GM18505 (cell line): ENCODE results near the gene GARS1.

ENCODE experiments used
- ATAC-seq: cut with Tn5 transposase; IDR thresholded peaks from one replicate; pipeline ENCODE4 v1.9.1; 2021; ENCODE audit not compliant: unreplicated experiment
- POLR2A ChIP-seq: IDR thresholded peaks from 4 replicates; pipeline ENCODE4 v1.6.1; 2011; ENCODE audit warnings: borderline replicate concordance; ENCODE audit not compliant: insufficient read depth, insufficient read length; ENCODE audit errors: extremely low read depth

GARS1 gene

GRCh38 chr7:30589111-30589510, 5.6 kb upstream of the GARS1 start:
- no peak for ATAC-seq
- no peak for TF ChIP-seq POLR2A

GRCh38 chr7:30594048-30594539, 584 bp upstream of the GARS1 start:
- ATAC-seq = peak; percentile 16
- TF ChIP-seq POLR2A = no peak

- ATAC-seq = no peak
- TF ChIP-seq POLR2A = no peak
These were observed 847 bp downstream of the GARS1 start for GRCh38 chr7:30595436-30596013.

- TF ChIP-seq POLR2A = no peak
- no peak for ATAC-seq
These were observed 1.4 kb downstream of the GARS1 start for GRCh38 chr7:30596014-30596641.

- no peak for TF ChIP-seq POLR2A
- no peak for ATAC-seq
These were observed 2.0 kb downstream of the GARS1 start for GRCh38 chr7:30596721-30597120.

- ATAC-seq = no peak
- TF ChIP-seq POLR2A = no peak
These were observed 3.6 kb downstream of the GARS1 start for GRCh38 chr7:30598121-30598876.

- no peak for TF ChIP-seq POLR2A
- no peak for ATAC-seq
These were observed 10.2 kb downstream of the GARS1 start for GRCh38 chr7:30604901-30605300.

- ATAC-seq = no peak
- no peak for TF ChIP-seq POLR2A
These were observed 11.2 kb downstream of the GARS1 start for GRCh38 chr7:30605832-30606231.

GRCh38 chr7:30612658-30613265, 18.1 kb downstream of the GARS1 start:
- no peak for ATAC-seq
- no peak for TF ChIP-seq POLR2A

GRCh38 chr7:30613366-30614325, 19.0 kb downstream of the GARS1 start:
- no peak for ATAC-seq
- no peak for TF ChIP-seq POLR2A

- no peak for ATAC-seq
- TF ChIP-seq POLR2A = no peak
These were observed 21.6 kb downstream of the GARS1 start for GRCh38 chr7:30616318-30616717.

GRCh38 chr7:30617359-30617758, 22.7 kb downstream of the GARS1 start:
- no peak for ATAC-seq
- TF ChIP-seq POLR2A = no peak

- TF ChIP-seq POLR2A = no peak
- no peak for ATAC-seq
These were observed 23.5 kb downstream of the GARS1 start for GRCh38 chr7:30618080-30618676.

GRCh38 chr7:30618961-30619360, 24.3 kb downstream of the GARS1 start:
- no peak for TF ChIP-seq POLR2A
- ATAC-seq = no peak
